G401.6 (cell line): ENCODE measurements around the gene PTPN2.
A peak's percentile ranks its signal among the peaks of the same experiment; 100 is the strongest.

ENCODE experiments used
- FAIRE-seq: peaks from 2 replicates; lab custom pipeline; 2012; peaks lifted over from hg19 to GRCh38; lab: Jason Lieb, UNC

PTPN2 gene

DNA sequence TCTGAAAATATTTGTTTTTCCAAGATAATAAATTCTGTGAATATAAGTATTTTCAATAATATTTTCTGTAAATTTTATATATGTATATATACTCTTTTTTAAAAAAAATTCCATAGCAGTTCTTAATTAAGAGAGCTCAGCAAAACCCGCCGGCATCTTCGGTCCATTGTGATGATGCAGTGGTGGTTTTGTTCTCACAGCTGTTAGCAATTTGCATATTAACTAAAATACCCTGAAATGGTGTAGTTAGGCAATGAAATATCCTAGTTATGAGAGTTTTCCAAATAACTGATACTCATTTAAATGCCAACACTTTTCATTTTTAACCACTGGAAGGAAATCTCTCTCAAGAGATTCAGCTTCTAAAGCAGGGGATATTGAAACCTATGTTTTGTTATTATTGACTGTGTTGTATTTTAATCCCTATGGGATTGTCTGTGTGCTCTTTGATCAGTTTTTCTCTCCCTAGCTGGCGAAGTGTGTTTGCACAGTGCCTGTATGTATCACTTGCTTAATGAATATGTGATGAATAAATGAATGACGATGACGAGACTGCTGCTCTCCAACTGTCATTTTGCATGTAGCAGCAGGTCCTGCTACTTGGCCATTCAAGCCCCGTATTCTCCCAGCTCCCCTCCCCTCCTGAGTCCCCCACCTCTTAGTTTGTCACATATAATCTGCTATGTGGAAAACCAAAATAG, 138.8 kb downstream of the PTPN2 start:
- FAIRE-seq: no peak

DNA sequence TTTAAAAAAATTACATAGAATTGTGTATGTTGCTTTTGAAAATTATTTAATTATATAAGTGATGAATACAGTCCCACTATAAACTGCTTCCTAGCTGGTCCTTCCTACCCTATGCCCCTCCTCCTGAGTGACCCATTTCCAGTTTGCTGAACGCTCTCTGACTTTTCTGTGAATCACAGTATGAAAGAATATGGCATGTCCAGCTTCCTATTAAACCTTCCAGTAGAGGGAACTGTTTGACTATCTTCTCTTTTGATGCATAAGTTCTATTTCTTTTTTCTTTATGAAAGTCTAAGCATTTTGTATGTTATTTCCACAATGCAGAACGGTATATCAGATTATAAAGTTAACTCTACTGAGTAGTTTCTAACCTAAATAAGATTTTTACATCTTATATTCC, 139.9 kb downstream of the PTPN2 start:
- peak; percentile 91 for FAIRE-seq

DNA sequence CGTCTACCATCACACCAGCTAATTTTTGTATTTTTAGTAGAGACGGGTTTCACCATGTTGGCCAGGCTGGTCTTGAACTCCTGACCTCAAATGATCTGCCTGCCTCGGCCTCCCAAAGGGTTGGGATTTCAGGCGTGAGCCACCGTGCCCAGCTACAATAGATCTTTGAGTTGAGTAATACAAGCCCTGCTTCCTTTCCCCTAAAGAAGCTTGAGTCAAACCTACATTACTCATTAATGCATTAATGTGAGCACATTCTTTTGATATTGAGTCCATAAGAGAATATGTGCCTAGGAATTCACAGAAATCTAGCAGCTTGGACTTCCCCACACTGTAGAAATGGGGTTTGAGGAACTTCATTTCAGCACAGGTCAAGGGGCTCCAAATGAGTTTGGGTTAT, 141.6 kb downstream of the PTPN2 start:
- no peak for FAIRE-seq
